Endodermal cell (in vitro differentiated cells): Measurements from ENCODE around the gene RIMKLB. TPM values are rescaled to one million over a fixed set of nuclear protein-coding genes. Genes with fewer than 3 reads are reported as not detected.

ENCODE experiments used
- DNase-seq: peaks from one replicate; pipeline ENCODE4 v3.0.0-alpha.2; 2017
- H3K27ac ChIP-seq: 2 replicates; pipeline ENCODE4 v1.5.1; 2013; ENCODE audit warnings: mild to moderate bottlenecking, low read depth, low read length, moderate library complexity
- H3K27me3 ChIP-seq: 2 replicates; pipeline ENCODE4 v1.6.1; 2013; ENCODE audit warnings: mild to moderate bottlenecking, low read length, moderate library complexity; ENCODE audit not compliant: insufficient read depth, control insufficient read depth, poor library complexity, severe bottlenecking
- H3K36me3 ChIP-seq: 2 replicates; pipeline ENCODE4 v1.7.0; 2013; ENCODE audit warnings: mild to moderate bottlenecking, low read length, moderate library complexity; ENCODE audit not compliant: control insufficient read depth, insufficient read depth
- H3K4me1 ChIP-seq: one replicate; pipeline ENCODE4 v1.7.0; 2013; ENCODE audit warnings: low read length; ENCODE audit not compliant: control insufficient read depth, insufficient read depth
- H3K4me3 ChIP-seq: 2 replicates; pipeline ENCODE4 v1.5.1; 2013; ENCODE audit warnings: mild to moderate bottlenecking, low read length, moderate library complexity
- H3K9ac ChIP-seq: 2 replicates; pipeline ENCODE4 v1.6.1; 2013; ENCODE audit warnings: mild to moderate bottlenecking, low read length, moderate library complexity; ENCODE audit not compliant: poor library complexity, severe bottlenecking; ENCODE audit errors: extremely low read depth
- H3K9me3 ChIP-seq: 2 replicates; pipeline ENCODE4 v1.6.1; 2013; ENCODE audit warnings: mild to moderate bottlenecking, low read length, moderate library complexity; ENCODE audit not compliant: control insufficient read depth
- H3K27ac Mint-ChIP-seq: 2 replicates; pipeline ENCODE4 v1.8.0; 2020; ENCODE audit warnings: mixed read lengths
- H3K27me3 Mint-ChIP-seq: 2 replicates; pipeline ENCODE4 v1.8.0; 2021; ENCODE audit warnings: mild to moderate bottlenecking, mixed read lengths; ENCODE audit not compliant: insufficient read depth
- H3K36me3 Mint-ChIP-seq: 2 replicates; pipeline ENCODE4 v1.8.0; 2020; ENCODE audit warnings: low read depth, mixed read lengths
- H3K4me1 Mint-ChIP-seq: 2 replicates; pipeline ENCODE4 v1.8.0; 2020; ENCODE audit warnings: mixed read lengths
- H3K4me3 Mint-ChIP-seq: 2 replicates; pipeline ENCODE4 v1.8.0; 2020; ENCODE audit warnings: mild to moderate bottlenecking, moderate library complexity, mixed read lengths
- H3K9me3 Mint-ChIP-seq: 2 replicates; pipeline ENCODE4 v1.8.0; 2020; ENCODE audit warnings: mild to moderate bottlenecking, mixed read lengths
- CTCF ChIP-seq: fragments of 200-600 bp; sonication (generic); conservative IDR thresholded peaks from 2 replicates; pipeline ENCODE4 v1.5.0; 2021; ENCODE audit warnings: antibody characterized with exemption, mild to moderate bottlenecking
- WGBS, 2 experiments: methylation state at CpG; one replicate each; pipeline versions ENCODE4 v1.1.5 to v1.1.7; 2013; ENCODE audit warnings: missing lambda C conversion rate in 2 of 2, mixed read lengths in 1 of 2; ENCODE audit not compliant: insufficient coverage in 1 of 2, insufficient read length in 1 of 2; 5-methylcytosine and 5-hydroxymethylcytosine counted together
- total RNA-seq, 2 donors: library from RNA; stranded (reverse); fragmentation: NEBNext Ultra II Directional in 1 of 2; extraction: Animal tissue kit (Norgen Biotek cat#: 25700) in 1 of 2; gene quantifications; 2 replicates in 1 of 2; 3 replicates in 1 of 2; pipeline ENCODE4 v1.2.1, GENCODE V29; 2021

RIMKLB gene
- total RNA-seq, 2 donors from 2014 or later = 85.3 to 180 TPM

GRCh38 chr12:8813572-8814357 lies 116.0 kb downstream of the RIMKLB start:
- DNase-seq = peak; percentile 48
- H3K36me3 ChIP-seq = peaks cover 26% of the 10 kb centered on the region
- Mint-ChIP-seq H3K36me3 (peaks cover 47% of the 10 kb centered on the region), H3K4me1 (peaks cover 61% of the 10 kb centered on the region), H3K9me3 (no peaks in the 10 kb centered on the region), H3K4me3 (no peak overlapping the region), H3K27me3 (no peaks in the 10 kb centered on the region), H3K27ac (peak overlapping the region; percentile 69)
- no peak overlapping the region for H3K9ac ChIP-seq
- peaks cover 4% of the 10 kb centered on the region for H3K4me1 ChIP-seq
- peak overlapping the region; percentile 3 for H3K4me3 ChIP-seq
- TF ChIP-seq CTCF = no peak
- H3K27me3 ChIP-seq = no peaks in the 10 kb centered on the region
- WGBS, 2 experiments = 0 to 72% methylated on average over 1 to 5 of the region's 5 CpGs
- H3K27ac ChIP-seq = no peak overlapping the region
- no peaks in the 10 kb centered on the region for H3K9me3 ChIP-seq

- Mint-ChIP-seq H3K27me3 (no peaks in the 10 kb centered on the region), H3K27ac (peak overlapping the region; percentile 15), H3K36me3 (peaks cover 39% of the 10 kb centered on the region), H3K4me3 (no peak overlapping the region), H3K9me3 (no peaks in the 10 kb centered on the region), H3K4me1 (peaks cover 55% of the 10 kb centered on the region)
- Histone ChIP-seq H3K36me3 (peaks cover 43% of the 10 kb centered on the region), H3K4me3 (no peak overlapping the region), H3K27ac (no peak overlapping the region), H3K9me3 (no peaks in the 10 kb centered on the region), H3K27me3 (no peaks in the 10 kb centered on the region), H3K4me1 (peaks cover 4% of the 10 kb centered on the region), H3K9ac (no peak overlapping the region)
- 89 to 100% methylated on average over 1 to 3 of the region's 3 CpGs for WGBS, 2 experiments
- TF ChIP-seq CTCF = no peak
- DNase-seq = no peak
Measured at GRCh38 chr12:8816448-8817050, 118.8 kb downstream of the RIMKLB start.

- Mint-ChIP-seq H3K36me3 (peaks cover 35% of the 10 kb centered on the region), H3K4me1 (peaks cover 58% of the 10 kb centered on the region), H3K27me3 (no peaks in the 10 kb centered on the region), H3K4me3 (no peak overlapping the region), H3K27ac (peak overlapping the region; percentile 31), H3K9me3 (no peaks in the 10 kb centered on the region)
- Histone ChIP-seq H3K9ac (no peak overlapping the region), H3K9me3 (no peaks in the 10 kb centered on the region), H3K27ac (no peak overlapping the region), H3K27me3 (no peaks in the 10 kb centered on the region), H3K36me3 (peaks cover 38% of the 10 kb centered on the region), H3K4me1 (peaks cover 12% of the 10 kb centered on the region), H3K4me3 (no peak overlapping the region)
- WGBS, 2 experiments = no CpG with 5 or more reads among the region's 1 CpG
- no peak for DNase-seq
- no peak for TF ChIP-seq CTCF
Measured at GRCh38 chr12:8817856-8818255, 120.1 kb downstream of the RIMKLB start.
